Epithelial cell of prostate (primary cell): ENCODE measurements around the gene OXA1L.
A peak's percentile ranks its signal among the peaks of the same experiment; 100 is the strongest.

Experiments used
- DNase-seq: peaks from one replicate; pipeline ENCODE4 v3.0.0-alpha.2; 2011; ENCODE audit warnings: low read depth, low spot score
- H3K27ac ChIP-seq: fragments of 450-650 bp; 2 replicates; pipeline ENCODE4 v1.5.1; 2017; ENCODE audit warnings: mild to moderate bottlenecking

Gene OXA1L

DNA sequence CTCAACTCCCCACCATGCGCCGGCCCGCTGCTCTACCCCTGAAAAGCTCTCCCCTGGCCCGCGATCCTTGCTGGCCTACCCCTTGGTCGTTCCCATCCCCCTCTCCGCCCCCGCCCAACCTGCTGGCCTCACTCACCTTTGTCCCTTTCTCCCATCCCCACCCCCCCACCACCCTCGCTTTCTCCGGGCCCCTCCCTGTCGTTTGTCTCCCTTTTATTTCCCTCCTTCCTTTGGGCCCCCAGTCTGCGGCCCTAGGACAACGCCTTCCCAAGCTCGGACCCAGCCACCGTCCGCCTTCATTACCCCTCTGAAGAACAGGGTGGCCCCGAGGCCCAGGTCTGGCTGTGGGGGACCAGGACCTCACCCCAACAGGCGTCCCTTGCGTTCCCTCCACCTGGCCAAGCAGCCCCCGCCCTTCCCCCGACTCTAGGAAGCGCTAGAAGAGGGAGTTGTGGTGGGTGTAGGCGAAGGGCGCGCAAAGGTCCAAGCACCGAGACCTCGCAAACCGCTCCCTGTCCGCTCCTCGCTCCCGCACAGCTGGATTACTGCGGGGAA is 55.6 kb downstream of the OXA1L start:
- DNase-seq, result no peak
- peak overlapping the region; percentile 76 for H3K27ac ChIP-seq
